Stimulated activated CD8-positive, alpha-beta memory T cell treated with anti-CD3 and anti-CD28 coated beads, Interleukin-7, amount 100 ng/mL, for 1 hour (primary cell): ENCODE results near the gene KLHDC1.
A peak's percentile ranks its signal among the peaks of the same experiment; 100 is the strongest.
"Not testable (repeated sequence)": the region's sequence is repeated elsewhere in the genome, so short reads cannot be mapped to it uniquely, and the experiment has no call there.

ENCODE experiments used
- DNase-seq, 2 donors: peaks; one replicate each; pipeline ENCODE4 v3.0.0-alpha.2; 2020; ENCODE audit warnings: low read depth in 2 of 2

Gene KLHDC1, protein sequence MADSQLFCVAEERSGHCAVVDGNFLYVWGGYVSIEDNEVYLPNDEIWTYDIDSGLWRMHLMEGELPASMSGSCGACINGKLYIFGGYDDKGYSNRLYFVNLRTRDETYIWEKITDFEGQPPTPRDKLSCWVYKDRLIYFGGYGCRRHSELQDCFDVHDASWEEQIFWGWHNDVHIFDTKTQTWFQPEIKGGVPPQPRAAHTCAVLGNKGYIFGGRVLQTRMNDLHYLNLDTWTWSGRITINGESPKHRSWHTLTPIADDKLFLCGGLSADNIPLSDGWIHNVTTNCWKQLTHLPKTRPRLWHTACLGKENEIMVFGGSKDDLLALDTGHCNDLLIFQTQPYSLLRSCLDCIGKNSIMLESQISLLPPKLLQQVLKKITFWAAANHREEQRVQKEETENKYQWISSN

GRCh38 chr14:49692811-49693734, at the start of gene KLHDC1:
Gene KLHDC1 (plus strand): TSS chr14:49693120. CDS start chr14:49693195, 75 bp downstream.
- peak; percentile 51 to 53 for DNase-seq

DNA sequence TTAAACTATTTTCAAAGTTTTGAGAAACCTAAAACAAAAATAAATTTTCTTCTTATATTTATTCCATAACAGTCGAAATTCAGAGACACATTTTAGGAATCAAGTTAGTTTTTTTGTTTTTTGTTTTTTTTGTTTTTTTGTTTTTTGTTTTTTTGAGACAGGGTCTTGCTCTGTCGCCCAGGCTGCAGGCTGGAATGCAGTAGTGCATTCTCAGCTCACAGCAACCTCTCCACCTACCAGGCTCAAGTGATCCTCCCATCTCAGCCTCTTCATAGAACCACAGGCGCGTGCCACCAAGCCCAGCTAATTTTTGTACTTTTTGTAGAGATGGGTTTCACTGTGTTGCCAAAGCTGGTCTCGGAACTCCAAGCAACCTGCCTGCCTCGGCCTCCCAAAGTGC, 39.4 kb upstream of the KLHDC1 start:
- no peak for DNase-seq

- DNase-seq: no peak
Measured at GRCh38 chr14:49654511-49654910, 38.4 kb upstream of the KLHDC1 start.

GRCh38 chr14:49657500-49657899, 35.4 kb upstream of the KLHDC1 start:
- not testable (repeated sequence) for DNase-seq

DNA sequence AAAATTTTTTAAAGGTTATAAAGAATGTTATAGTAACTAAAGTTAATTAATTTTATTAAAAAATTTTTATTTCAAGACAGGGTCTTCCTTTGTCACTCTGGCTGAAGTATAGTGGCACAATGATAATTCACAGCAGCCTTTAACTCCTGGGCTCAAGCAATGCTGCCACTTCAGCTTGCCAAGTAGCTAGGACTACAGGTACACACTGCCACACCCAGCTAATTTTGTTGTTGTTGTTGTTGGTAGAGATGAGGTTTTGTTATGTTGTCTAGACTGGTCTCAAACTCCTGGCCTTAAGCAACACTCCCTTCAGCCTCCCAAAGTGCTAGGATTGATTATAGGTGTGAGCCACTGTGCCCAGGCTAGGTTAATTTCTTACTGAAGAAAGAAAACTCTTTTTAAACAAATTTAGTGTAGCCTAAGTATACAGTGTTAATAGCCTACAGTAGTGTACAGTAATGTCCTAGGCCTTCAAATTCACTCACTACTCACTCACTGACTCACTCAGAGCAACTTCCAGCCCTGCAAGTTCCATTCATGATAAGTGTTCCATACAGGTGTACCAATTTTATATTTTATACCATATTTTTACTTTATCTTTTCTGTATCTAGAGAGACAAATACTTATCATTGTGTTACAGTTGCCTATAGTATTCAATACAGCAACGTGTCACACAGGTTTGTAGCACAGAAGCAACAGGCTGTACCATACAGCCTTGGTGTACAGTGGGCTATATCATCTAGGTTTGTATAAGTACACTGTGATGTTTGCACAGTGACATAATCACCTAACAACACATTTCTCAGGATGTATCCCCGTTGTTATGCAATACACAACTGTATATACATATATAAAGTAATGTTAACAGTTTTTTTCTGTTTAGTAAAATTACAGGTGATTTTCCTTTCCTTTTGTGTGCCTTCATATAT, 33.1 kb upstream of the KLHDC1 start:
- no peak for DNase-seq

DNA sequence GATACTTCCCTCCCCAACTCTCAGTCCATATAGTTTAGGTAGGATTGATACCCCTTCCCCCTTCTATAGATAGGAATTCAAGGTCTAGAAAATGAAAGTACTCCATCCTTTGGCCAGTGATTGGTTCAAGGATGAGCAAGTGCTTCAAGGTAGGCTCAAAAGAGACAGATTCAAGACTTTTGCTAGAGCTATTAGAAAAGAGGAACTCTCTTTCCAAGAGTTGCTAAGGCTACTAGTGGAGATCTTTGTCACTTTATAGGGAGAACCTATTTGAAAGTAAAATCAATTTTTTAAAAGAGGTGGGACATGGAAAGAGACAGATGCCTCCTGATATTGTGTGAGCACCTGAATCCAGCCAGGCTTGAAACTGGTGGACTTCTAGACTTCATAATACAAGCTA, 22.4 kb upstream of the KLHDC1 start:
- DNase-seq: no peak

DNA sequence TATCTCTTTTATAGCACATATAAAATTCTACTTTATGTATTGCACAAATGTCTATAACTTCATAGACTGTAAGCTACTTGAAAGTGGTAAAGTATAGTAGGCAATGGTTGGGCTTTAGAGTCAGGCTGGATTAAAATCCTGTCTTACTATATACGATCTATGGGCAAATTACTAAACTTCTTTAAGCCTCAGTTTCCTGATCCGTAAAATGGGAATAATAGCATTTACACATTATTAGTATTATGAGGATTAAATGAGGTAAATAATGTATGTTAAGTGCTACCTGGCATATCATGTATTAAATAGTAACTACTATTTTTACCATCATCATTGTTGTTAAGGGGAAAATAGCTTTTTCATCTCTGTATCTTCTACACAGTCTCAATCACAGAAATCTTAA, 19.3 kb upstream of the KLHDC1 start:
- no peak for DNase-seq

- no peak for DNase-seq
Measured at GRCh38 chr14:49677643-49678042, 15.3 kb upstream of the KLHDC1 start.

DNA sequence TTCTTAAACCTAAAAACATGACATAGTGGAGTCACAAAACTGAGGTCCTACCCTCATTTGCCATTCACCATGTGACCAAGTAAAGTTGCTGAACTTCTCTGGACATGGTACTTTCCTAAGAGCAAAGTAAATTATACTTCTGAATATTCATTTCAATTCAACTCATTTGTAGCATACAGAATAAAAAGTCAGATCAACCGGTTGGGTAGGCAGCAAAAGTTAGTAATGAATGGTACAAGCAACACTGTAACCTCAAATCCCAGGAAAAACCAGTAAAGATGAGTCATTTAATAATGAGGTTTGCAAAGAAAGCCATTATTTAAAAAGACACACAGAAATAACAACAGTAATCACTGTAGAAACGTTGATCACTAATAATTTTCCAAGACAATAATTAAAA, 13.6 kb upstream of the KLHDC1 start:
- no peak for DNase-seq

- no peak for DNase-seq
Measured at GRCh38 chr14:49686425-49686824, 6.5 kb upstream of the KLHDC1 start.

DNA sequence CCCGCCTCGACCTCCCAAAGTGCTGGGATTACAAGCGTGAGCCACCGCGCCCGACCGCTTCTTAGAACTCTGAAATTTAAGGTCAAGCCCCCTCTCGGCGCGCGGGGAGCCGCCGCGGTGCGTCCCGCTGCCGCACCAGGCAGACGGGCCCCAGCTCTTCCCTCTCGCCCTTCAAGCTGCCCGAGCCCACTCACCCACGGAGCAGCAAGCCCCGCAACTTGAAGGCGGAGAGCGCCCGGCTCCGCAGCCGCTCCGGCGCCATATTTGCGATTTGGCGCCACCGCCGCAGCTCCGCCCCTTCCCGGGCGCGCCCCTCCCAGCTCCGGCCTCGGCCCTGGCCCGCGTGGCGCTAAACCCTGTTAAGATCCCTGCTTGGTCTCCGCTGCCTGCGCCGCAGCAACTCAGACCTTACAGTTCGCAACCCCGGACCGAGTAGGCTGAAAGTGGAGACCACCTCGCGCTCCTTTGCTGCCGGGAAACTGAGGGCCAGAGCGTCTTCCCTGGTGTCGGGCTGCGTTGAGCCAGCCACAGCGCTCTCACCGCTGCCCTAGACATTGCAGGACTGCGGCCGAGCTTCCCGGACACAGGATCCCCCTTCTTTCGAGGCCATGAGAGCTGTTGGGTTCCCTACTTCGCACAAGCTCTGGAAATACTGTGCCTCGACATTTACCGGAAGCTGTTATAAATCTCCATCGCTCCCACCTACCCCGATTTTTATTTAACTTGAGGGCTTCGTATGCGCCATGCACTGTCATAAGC, 4.8 kb upstream of the KLHDC1 start, which contains the start of gene POLE2:
TSS of gene POLE2 (minus strand) at position 273 of the 759 bp plus-strand sequence. CDS start at position 262, 11 bp downstream.
- peak; percentile 45 to 54 for DNase-seq

- DNase-seq: no peak
Measured at GRCh38 chr14:49688701-49689030, 4.3 kb upstream of the KLHDC1 start.

DNA sequence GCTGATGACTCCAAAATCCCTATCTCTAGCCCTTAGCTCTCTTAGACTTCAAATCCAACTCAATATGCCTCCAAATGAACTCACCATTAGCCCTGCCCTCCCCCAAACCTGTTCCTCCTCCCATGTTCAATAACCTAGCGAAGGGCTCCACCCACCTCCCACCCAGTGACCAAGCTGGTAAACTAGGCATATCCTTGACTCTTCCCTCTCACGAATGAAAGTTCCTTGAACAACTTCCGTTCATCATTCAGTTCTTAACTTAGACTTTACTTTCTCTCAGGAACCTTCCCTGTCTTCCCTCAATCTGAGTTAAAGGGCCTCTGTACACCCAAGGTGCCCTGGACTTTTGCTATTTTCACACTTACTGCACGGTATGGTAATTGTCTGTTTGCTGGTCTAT, 1.9 kb upstream of the KLHDC1 start:
- DNase-seq: no peak

DNA sequence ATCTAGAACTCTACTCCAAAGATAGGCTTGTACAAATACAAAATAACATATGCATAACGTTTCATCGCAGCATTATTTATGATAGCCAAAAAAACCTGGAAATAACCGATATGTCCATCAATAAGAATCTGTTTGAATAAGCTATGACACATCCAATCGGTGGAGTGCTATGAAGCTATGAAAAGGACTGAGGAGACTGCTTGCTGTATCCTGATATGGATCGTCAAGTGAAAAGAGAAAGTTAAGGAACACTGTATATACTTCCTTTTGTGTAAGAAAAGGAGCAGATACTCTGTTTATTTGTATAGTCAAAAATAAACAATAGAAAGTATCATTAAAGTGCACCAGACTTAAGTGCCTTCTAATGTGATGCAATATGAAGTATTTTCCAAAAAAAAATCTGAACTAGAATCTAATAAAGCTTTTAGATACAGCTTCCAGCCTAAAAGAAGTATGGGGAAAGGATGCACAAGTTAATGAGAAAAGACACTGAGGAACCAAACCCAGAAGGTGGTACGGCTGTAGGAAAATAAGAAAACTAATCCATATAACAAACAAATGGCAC, 645 bp upstream of the KLHDC1 start:
- no peak for DNase-seq

DNA sequence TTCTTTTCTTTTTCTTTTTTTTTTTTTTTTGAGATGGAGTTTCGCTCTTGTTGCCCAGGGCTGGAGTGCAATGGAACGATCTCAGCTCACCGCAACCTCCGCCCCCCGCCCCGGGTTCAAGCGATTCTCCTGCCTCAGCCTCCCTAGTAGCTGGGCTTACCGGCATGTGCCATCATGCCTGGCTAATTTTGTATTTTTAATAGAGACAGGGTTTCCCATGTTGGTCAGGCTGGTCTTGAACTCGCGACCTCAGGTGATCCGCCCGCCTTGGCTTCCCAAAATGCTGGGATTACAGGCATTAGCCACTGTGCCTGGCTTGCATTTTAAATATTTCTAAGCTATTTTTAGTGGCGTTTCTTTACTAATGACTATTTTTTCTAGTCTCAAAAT, 810 bp downstream of the KLHDC1 start:
- DNase-seq: not testable (repeated sequence)

DNA sequence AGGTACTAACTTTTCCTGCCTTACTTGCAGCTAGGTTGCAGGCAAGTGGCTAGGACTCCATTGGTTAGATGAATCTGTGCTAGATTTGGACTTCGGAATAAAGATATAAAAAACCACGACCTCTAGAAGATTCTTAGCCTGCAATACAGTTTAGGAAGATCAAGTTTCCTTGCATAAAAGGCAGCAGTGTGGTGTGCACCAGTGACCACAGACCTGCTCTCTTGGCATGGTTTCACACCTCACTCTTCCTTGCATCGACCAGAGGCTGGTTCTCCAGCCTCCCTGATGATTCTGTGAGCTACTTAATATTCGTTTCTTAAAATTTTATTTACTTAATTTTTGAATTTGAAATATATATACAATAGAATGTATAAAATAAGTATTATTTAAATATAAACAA, 9.8 kb downstream of the KLHDC1 start:
- no peak for DNase-seq

DNA sequence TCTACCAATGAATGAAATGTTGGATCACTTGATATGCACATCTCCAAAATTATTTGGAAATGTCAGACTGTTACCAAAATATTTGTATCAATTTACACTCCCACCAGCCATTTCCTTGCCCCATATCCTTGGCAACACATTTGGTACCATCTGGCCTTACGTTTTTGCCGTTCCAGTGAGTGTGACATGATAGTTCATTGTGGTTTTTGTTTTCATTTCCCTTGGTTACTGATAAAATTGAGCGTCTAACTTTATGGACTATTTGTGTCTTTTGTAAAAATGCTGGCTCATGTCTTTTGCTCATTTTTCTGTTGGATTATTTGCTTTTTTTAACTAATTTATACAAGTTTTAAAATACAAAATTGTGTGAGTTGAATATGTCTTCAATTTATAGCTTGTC, 11.0 kb downstream of the KLHDC1 start:
- DNase-seq: no peak

GRCh38 chr14:49704471-49704870, 11.6 kb downstream of the KLHDC1 start:
- not testable (repeated sequence) for DNase-seq

DNA sequence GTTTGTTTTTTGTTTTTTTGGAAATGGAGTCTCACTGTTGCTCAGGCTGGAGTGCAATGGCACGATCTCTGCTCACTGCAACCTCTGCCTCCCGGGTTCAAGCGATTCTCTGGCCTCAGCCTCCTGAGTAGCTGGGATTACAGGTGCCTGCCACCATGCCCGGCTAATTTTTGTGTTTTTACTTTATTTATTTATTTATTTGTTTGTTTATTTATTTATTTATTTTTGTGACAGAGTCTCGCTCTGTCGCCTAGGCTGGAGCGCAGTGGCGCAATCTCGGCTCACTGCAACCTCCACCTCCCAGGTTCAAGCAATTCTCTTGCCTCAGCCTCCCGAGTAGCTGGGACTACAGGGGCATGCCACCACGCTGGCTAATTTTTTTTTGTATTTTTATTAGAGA, 18.1 kb downstream of the KLHDC1 start:
- DNase-seq: not testable (repeated sequence)

DNA sequence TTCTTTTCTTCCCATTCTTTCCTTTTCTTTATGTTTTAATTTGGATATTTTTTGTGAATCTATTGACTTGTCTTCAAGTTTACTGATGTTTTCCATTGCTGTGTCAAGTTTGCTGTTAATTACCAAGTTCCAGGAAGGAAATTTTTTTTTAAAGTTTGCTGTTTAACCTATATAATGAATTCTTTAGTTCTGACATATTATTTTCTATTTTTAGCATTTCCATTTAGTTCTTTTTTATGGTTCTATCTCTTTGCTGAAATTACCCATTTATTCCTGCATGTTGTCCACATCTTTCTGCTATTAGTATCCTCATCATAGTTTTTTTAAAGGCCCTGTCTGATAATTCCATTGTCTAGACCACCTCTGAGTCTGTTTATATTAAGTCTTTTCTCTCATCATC, 27.8 kb downstream of the KLHDC1 start:
- DNase-seq: no peak
